Measurements from ENCODE around the gene FEM1A. TPM values are rescaled to one million over a fixed set of nuclear protein-coding genes. Genes with fewer than 3 reads are reported as not detected.
"Not testable (repeated sequence)": the region's sequence is repeated elsewhere in the genome, so short reads cannot be mapped to it uniquely, and the experiment has no call there.

The FEM1A gene
- polyA plus RNA-seq, 1 of the 3 experiments (the other 2 are of a cell fraction), result 4.8 TPM

GRCh38 chr19:4831304-4831978 lies 39.9 kb downstream of the FEM1A start, which contains the start of gene TICAM1:
Gene TICAM1, minus strand, starts transcription at chr19:4831712. Its CDS starts 13,335 bp downstream, at chr19:4818377.
- WGBS (ENCODE audit: low lambda C conversion rate), result 2% methylated on average over 9 of the region's 52 CpGs
- Histone ChIP-seq H3K4me2 (peak within 1 kb of the TSS; percentile 99), H3K4me3 (ENCODE audit: low read depth in 2 of 2, low read length in 1 of 2) (peak within 1 kb of the TSS; percentile 67 to 91), H3K4me1 (ENCODE audit: control insufficient read depth in 1 of 2, insufficient read depth in 2 of 2, low read depth in 1 of 2, low read length in 1 of 2) (peaks cover 5% of the 10 kb centered on the region in 2 experiments; a peak in 1 of 4 replicates), H3K9me2 (no peaks in the 10 kb centered on the region), H3F3A (replicated peaks; ENCODE audit: insufficient read depth) (peaks cover 8% of the 10 kb centered on the region), H3K27ac (ENCODE audit: low read depth in 2 of 2, low read length in 1 of 2) (peak within 1 kb of the TSS; percentile 43 to 45; a peak in 3 of 4 replicates), H4K20me1 (ENCODE audit: insufficient read depth) (no peaks in the 10 kb centered on the region), H3K36me3 (replicated peaks in 1 of 2; ENCODE audit: control insufficient read depth in 1 of 2, insufficient read depth in 2 of 2, low read length in 1 of 2) (no peaks in the 10 kb centered on the region), H3K9me3 (no peaks in the 10 kb centered on the region), H3K9ac (peak within 1 kb of the TSS; percentile 95), H2AFZ (ENCODE audit: low read depth) (peak within 1 kb of the TSS; percentile 95), H3K27me3 (ENCODE audit: insufficient read depth) (no peaks in the 10 kb centered on the region), H3K79me2 (ENCODE audit: insufficient read depth) (peaks cover 50% of the 10 kb centered on the region)
- ChIA-PET CTCF (interaction anchor here (1.0 to 2.3 kb wide), 7 partner anchors 11 to 207 kb away, joined by 3 to 16 read pairs (median 4); no protein-coding TSS in a partner anchor), POLR2A (interaction anchor here (0.6 kb wide), 1 partner anchor 19 kb away, joined by 3 read pairs; no protein-coding TSS in a partner anchor)
- TF ChIP-seq MXI1 (IDR thresholded peaks at IDR 0.05; ENCODE audit: low read depth, low read length), result peak; percentile 38; the same call in 1 of the 2 replicates
- TF ChIP-seq, protein P1, sequence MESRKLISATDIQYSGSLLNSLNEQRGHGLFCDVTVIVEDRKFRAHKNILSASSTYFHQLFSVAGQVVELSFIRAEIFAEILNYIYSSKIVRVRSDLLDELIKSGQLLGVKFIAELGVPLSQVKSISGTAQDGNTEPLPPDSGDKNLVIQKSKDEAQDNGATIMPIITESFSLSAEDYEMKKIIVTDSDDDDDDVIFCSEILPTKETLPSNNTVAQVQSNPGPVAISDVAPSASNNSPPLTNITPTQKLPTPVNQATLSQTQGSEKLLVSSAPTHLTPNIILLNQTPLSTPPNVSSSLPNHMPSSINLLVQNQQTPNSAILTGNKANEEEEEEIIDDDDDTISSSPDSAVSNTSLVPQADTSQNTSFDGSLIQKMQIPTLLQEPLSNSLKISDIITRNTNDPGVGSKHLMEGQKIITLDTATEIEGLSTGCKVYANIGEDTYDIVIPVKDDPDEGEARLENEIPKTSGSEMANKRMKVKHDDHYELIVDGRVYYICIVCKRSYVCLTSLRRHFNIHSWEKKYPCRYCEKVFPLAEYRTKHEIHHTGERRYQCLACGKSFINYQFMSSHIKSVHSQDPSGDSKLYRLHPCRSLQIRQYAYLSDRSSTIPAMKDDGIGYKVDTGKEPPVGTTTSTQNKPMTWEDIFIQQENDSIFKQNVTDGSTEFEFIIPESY (IDR thresholded peaks at IDR 0.05; ENCODE audit: borderline replicate concordance, low read depth), result no peak
- TF ChIP-seq GABPA (IDR thresholded peaks at IDR 0.05; ENCODE audit: low read depth), result peak; percentile 44; the same call in 1 of the 2 replicates
- 0 out of 2 replicates have a peak, but pooled peaks have one; percentile 12 for TF ChIP-seq TAF1 (IDR thresholded peaks at IDR 0.05; ENCODE audit: borderline replicate concordance, low read depth, low read length)
- TF ChIP-seq EZH2phosphoT487 (IDR thresholded peaks at IDR 0.05; ENCODE audit: borderline replicate concordance, low read depth), result no peak
- TF ChIP-seq RFX5 (IDR thresholded peaks at IDR 0.05; ENCODE audit: low read length), result no peak
- TF ChIP-seq ELF1 (IDR thresholded peaks at IDR 0.05), result 0 out of 2 replicates have a peak, but pooled peaks have one; percentile 54
- peak; percentile 66; the same call in 1 of the 2 replicates for TF ChIP-seq SIN3A (IDR thresholded peaks at IDR 0.05; ENCODE audit: borderline replicate concordance, low read depth, low read length)
- peak; percentile 88 for DNase-seq

DNA sequence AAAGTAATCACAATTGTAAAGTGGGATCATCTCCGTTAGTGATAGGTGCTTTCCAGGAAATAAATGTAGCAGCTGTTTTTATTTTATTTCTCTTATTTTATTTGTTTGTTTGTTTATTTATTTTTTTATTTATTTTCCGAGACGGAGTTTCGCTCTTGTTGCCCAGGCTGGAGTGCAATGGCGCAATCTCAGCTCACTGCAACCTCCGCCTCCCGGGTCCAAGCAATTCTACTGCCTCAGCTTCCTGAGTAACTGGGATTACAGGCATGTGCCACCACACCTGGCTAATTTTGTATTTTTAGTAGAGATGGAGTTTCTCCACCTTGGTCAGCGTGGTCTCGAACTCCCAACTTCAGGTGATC lies 40.4 kb downstream of the FEM1A start:
- Histone ChIP-seq H3K4me3 (ENCODE audit: low read depth in 2 of 2, low read length in 1 of 2) (peak overlapping the region; percentile 67 to 91), H3K4me2 (peak overlapping the region; percentile 99), H3K27ac (ENCODE audit: low read depth in 2 of 2, low read length in 1 of 2) (peak overlapping the region; percentile 36 to 45; a peak in 2 of 4 replicates), H2AFZ (ENCODE audit: low read depth) (peak overlapping the region; percentile 95), H3K79me2 (ENCODE audit: insufficient read depth) (peaks cover 46% of the 10 kb centered on the region), H3K9ac (peak overlapping the region; percentile 95)
- WGBS (ENCODE audit: low lambda C conversion rate), result 36% methylated on average over 9 of the region's 9 CpGs
- DNase-seq; H3K36me3 ChIP-seq (replicated peaks in 1 of 2; ENCODE audit: control insufficient read depth in 1 of 2, insufficient read depth in 2 of 2, low read length in 1 of 2); H3K27me3 ChIP-seq (ENCODE audit: insufficient read depth); H3K4me1 ChIP-seq (ENCODE audit: control insufficient read depth in 1 of 2, insufficient read depth in 2 of 2, low read depth in 1 of 2, low read length in 1 of 2); H3K9me2 ChIP-seq; H4K20me1 ChIP-seq (ENCODE audit: insufficient read depth); H3F3A ChIP-seq (replicated peaks; ENCODE audit: insufficient read depth); H3K9me3 ChIP-seq: not testable (repeated sequence)
- CTCF ChIA-PET, result interaction anchor here (1.6 to 2.3 kb wide), 3 partner anchors 20 to 206 kb away, joined by 4 to 16 read pairs (median 12); no protein-coding TSS in a partner anchor
- POLR2A ChIA-PET, result interaction anchor here (0.6 kb wide), 1 partner anchor 19 kb away, joined by 3 read pairs; no protein-coding TSS in a partner anchor

Measured in SK-N-SH (cell line).